ENCODE results near the gene C9. TPM values are rescaled to one million over a fixed set of nuclear protein-coding genes. Genes with fewer than 3 reads are reported as not detected.

The C9 gene
- total RNA-seq, 1 donor from 2014 or later = 1.0 TPM

DNA sequence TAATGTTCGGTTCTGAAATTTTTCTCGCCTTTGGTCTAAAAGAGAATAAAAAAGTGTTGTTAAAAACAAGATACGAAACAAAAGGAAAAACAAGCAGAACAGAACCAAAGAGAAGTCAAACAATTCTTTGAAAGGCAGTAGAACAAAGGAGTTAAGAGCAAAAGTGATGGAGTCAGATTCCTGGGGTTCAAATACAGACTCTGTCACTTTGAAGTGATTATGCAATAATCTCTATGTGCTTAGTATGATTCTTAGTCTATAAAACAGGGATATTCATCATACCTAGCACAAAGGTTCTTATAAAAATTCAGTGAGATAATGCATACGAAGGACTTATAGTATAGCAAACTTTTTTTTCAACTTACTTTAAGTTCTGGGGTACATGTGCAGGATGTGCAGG lies 48.3 kb downstream of the C9 start:
- no peaks in the 10 kb centered on the region for H3K4me1 ChIP-seq (ENCODE audit: control insufficient read depth in 3 of 3, insufficient read depth in 3 of 3, low read length in 3 of 3)
- H3K27ac ChIP-seq (ENCODE audit: low read depth, low read length) = no peak overlapping the region
- no peak overlapping the region for H3K9ac ChIP-seq (ENCODE audit: low read depth in 1 of 3, low read length in 3 of 3)
- H3K36me3 ChIP-seq (ENCODE audit: control insufficient read depth in 3 of 3, insufficient read depth in 3 of 3, low read length in 3 of 3) = no peaks in the 10 kb centered on the region
- no peak overlapping the region for H3K4me3 ChIP-seq (ENCODE audit: low read length in 3 of 3)
- no peaks in the 10 kb centered on the region for H3K27me3 ChIP-seq (ENCODE audit: control insufficient read depth in 3 of 3, insufficient read depth in 3 of 3, low read length in 3 of 3)
- peaks cover 0 to 5% (median 4%) of the 10 kb centered on the region in 3 donors for H3K9me3 ChIP-seq (ENCODE audit: control insufficient read depth in 3 of 3, low read length in 3 of 3)

- H3K9me3 ChIP-seq (ENCODE audit: control insufficient read depth in 3 of 3, low read length in 3 of 3) = peaks cover 0 to 4% (median 0%) of the 10 kb centered on the region in 3 donors
- no peak overlapping the region for H3K27ac ChIP-seq (ENCODE audit: low read depth, low read length)
- H3K27me3 ChIP-seq (ENCODE audit: control insufficient read depth in 3 of 3, insufficient read depth in 3 of 3, low read length in 3 of 3) = no peaks in the 10 kb centered on the region
- no peak overlapping the region for H3K9ac ChIP-seq (ENCODE audit: low read depth in 1 of 3, low read length in 3 of 3)
- no peaks in the 10 kb centered on the region for H3K36me3 ChIP-seq (ENCODE audit: control insufficient read depth in 3 of 3, insufficient read depth in 3 of 3, low read length in 3 of 3)
- H3K4me1 ChIP-seq (ENCODE audit: control insufficient read depth in 3 of 3, insufficient read depth in 3 of 3, low read length in 3 of 3) = no peaks in the 10 kb centered on the region
- H3K4me3 ChIP-seq (ENCODE audit: low read length in 3 of 3) = no peak overlapping the region
These were observed 49.7 kb downstream of the C9 start for GRCh38 chr5:39314591-39314990.

DNA sequence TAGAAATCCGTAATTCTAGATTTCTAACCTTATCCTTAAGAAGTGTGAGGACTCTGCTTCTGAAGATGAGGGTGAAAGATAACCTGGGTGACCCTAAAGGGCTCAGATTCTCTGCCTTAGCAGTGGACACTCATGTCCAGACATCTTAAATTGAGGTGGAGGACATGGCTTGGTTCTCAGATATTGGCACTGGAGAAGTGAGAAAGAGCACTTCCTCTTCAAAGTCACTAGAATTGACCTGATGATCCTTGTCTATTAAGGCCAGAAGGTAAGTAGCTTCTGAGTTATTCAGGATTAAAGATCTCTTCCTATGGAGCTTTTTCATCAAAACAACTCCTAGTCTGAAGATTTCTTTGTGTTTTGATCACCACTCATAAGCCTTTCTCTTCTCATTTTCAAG lies 54.8 kb downstream of the C9 start:
- no peak overlapping the region for H3K27ac ChIP-seq (ENCODE audit: low read depth, low read length)

GRCh38 chr5:39302472-39302871 lies 61.8 kb downstream of the C9 start:
- no peaks in the 10 kb centered on the region for H3K36me3 ChIP-seq (ENCODE audit: control insufficient read depth in 3 of 3, insufficient read depth in 3 of 3, low read length in 3 of 3)
- no peaks in the 10 kb centered on the region for H3K27me3 ChIP-seq (ENCODE audit: control insufficient read depth in 3 of 3, insufficient read depth in 3 of 3, low read length in 3 of 3)
- H3K4me1 ChIP-seq (ENCODE audit: control insufficient read depth in 3 of 3, insufficient read depth in 3 of 3, low read length in 3 of 3) = no peaks in the 10 kb centered on the region
- H3K4me3 ChIP-seq (ENCODE audit: low read length in 3 of 3) = no peak overlapping the region
- H3K9me3 ChIP-seq (ENCODE audit: control insufficient read depth in 3 of 3, low read length in 3 of 3) = peaks cover 0 to 3% (median 0%) of the 10 kb centered on the region in 3 donors
- no peak overlapping the region for H3K27ac ChIP-seq (ENCODE audit: low read depth, low read length)
- H3K9ac ChIP-seq (ENCODE audit: low read depth in 1 of 3, low read length in 3 of 3) = no peak overlapping the region

More for the DNA sequence above, 54.8 kb downstream of the C9 start:
- Histone ChIP-seq H3K4me3 (ENCODE audit: low read length in 3 of 3) (no peak overlapping the region), H3K27me3 (ENCODE audit: control insufficient read depth in 3 of 3, insufficient read depth in 3 of 3, low read length in 3 of 3) (no peaks in the 10 kb centered on the region), H3K4me1 (ENCODE audit: control insufficient read depth in 3 of 3, insufficient read depth in 3 of 3, low read length in 3 of 3) (no peaks in the 10 kb centered on the region), H3K36me3 (ENCODE audit: control insufficient read depth in 3 of 3, insufficient read depth in 3 of 3, low read length in 3 of 3) (no peaks in the 10 kb centered on the region), H3K9me3 (ENCODE audit: control insufficient read depth in 3 of 3, low read length in 3 of 3) (no peaks in the 10 kb centered on the region), H3K9ac (ENCODE audit: low read depth in 1 of 3, low read length in 3 of 3) (no peak overlapping the region)

GRCh38 chr5:39301406-39301805 lies 62.9 kb downstream of the C9 start:
- no peaks in the 10 kb centered on the region for H3K36me3 ChIP-seq (ENCODE audit: control insufficient read depth in 3 of 3, insufficient read depth in 3 of 3, low read length in 3 of 3)
- no peak overlapping the region for H3K9ac ChIP-seq (ENCODE audit: low read depth in 1 of 3, low read length in 3 of 3)
- H3K4me3 ChIP-seq (ENCODE audit: low read length in 3 of 3) = no peak overlapping the region
- no peak overlapping the region for H3K27ac ChIP-seq (ENCODE audit: low read depth, low read length)
- H3K9me3 ChIP-seq (ENCODE audit: control insufficient read depth in 3 of 3, low read length in 3 of 3) = peaks cover 0 to 3% (median 0%) of the 10 kb centered on the region in 3 donors
- H3K27me3 ChIP-seq (ENCODE audit: control insufficient read depth in 3 of 3, insufficient read depth in 3 of 3, low read length in 3 of 3) = no peaks in the 10 kb centered on the region
- no peaks in the 10 kb centered on the region for H3K4me1 ChIP-seq (ENCODE audit: control insufficient read depth in 3 of 3, insufficient read depth in 3 of 3, low read length in 3 of 3)

GRCh38 chr5:39299962-39300361 lies 64.3 kb downstream of the C9 start:
- H3K27me3 ChIP-seq (ENCODE audit: control insufficient read depth in 3 of 3, insufficient read depth in 3 of 3, low read length in 3 of 3) = no peaks in the 10 kb centered on the region
- no peak overlapping the region for H3K4me3 ChIP-seq (ENCODE audit: low read length in 3 of 3)
- no peak overlapping the region for H3K27ac ChIP-seq (ENCODE audit: low read depth, low read length)
- no peaks in the 10 kb centered on the region for H3K4me1 ChIP-seq (ENCODE audit: control insufficient read depth in 3 of 3, insufficient read depth in 3 of 3, low read length in 3 of 3)
- H3K9me3 ChIP-seq (ENCODE audit: control insufficient read depth in 3 of 3, low read length in 3 of 3) = peaks cover 0 to 3% (median 0%) of the 10 kb centered on the region in 3 donors
- no peak overlapping the region for H3K9ac ChIP-seq (ENCODE audit: low read depth in 1 of 3, low read length in 3 of 3)
- H3K36me3 ChIP-seq (ENCODE audit: control insufficient read depth in 3 of 3, insufficient read depth in 3 of 3, low read length in 3 of 3) = no peaks in the 10 kb centered on the region

GRCh38 chr5:39294736-39295135 lies 69.6 kb downstream of the C9 start:
- no peak overlapping the region for H3K9ac ChIP-seq (ENCODE audit: low read depth in 1 of 3, low read length in 3 of 3)
- H3K9me3 ChIP-seq (ENCODE audit: control insufficient read depth in 3 of 3, low read length in 3 of 3) = peaks cover 0 to 3% (median 0%) of the 10 kb centered on the region in 3 donors
- H3K27ac ChIP-seq (ENCODE audit: low read depth, low read length) = no peak overlapping the region
- H3K4me1 ChIP-seq (ENCODE audit: control insufficient read depth in 3 of 3, insufficient read depth in 3 of 3, low read length in 3 of 3) = no peaks in the 10 kb centered on the region
- H3K4me3 ChIP-seq (ENCODE audit: low read length in 3 of 3) = no peak overlapping the region
- H3K36me3 ChIP-seq (ENCODE audit: control insufficient read depth in 3 of 3, insufficient read depth in 3 of 3, low read length in 3 of 3) = no peaks in the 10 kb centered on the region
- H3K27me3 ChIP-seq (ENCODE audit: control insufficient read depth in 3 of 3, insufficient read depth in 3 of 3, low read length in 3 of 3) = no peaks in the 10 kb centered on the region

GRCh38 chr5:39284552-39284951 lies 79.7 kb downstream of the C9 start:
- Histone ChIP-seq H3K4me1 (ENCODE audit: control insufficient read depth in 3 of 3, insufficient read depth in 3 of 3, low read length in 3 of 3) (no peaks in the 10 kb centered on the region), H3K9ac (ENCODE audit: low read depth in 1 of 3, low read length in 3 of 3) (no peak overlapping the region), H3K9me3 (ENCODE audit: control insufficient read depth in 3 of 3, low read length in 3 of 3) (no peaks in the 10 kb centered on the region), H3K4me3 (ENCODE audit: low read length in 3 of 3) (no peak overlapping the region), H3K27ac (ENCODE audit: low read depth, low read length) (no peak overlapping the region), H3K27me3 (ENCODE audit: control insufficient read depth in 3 of 3, insufficient read depth in 3 of 3, low read length in 3 of 3) (no peaks in the 10 kb centered on the region), H3K36me3 (ENCODE audit: control insufficient read depth in 3 of 3, insufficient read depth in 3 of 3, low read length in 3 of 3) (no peaks in the 10 kb centered on the region)

GRCh38 chr5:39283231-39283818 lies 81.0 kb downstream of the C9 start:
- Histone ChIP-seq H3K9ac (ENCODE audit: low read depth in 1 of 3, low read length in 3 of 3) (no peak overlapping the region), H3K4me3 (ENCODE audit: low read length in 3 of 3) (no peak overlapping the region), H3K4me1 (ENCODE audit: control insufficient read depth in 3 of 3, insufficient read depth in 3 of 3, low read length in 3 of 3) (no peaks in the 10 kb centered on the region), H3K27ac (ENCODE audit: low read depth, low read length) (no peak overlapping the region), H3K36me3 (ENCODE audit: control insufficient read depth in 3 of 3, insufficient read depth in 3 of 3, low read length in 3 of 3) (no peaks in the 10 kb centered on the region), H3K9me3 (ENCODE audit: control insufficient read depth in 3 of 3, low read length in 3 of 3) (no peaks in the 10 kb centered on the region), H3K27me3 (ENCODE audit: control insufficient read depth in 3 of 3, insufficient read depth in 3 of 3, low read length in 3 of 3) (no peaks in the 10 kb centered on the region)

GRCh38 chr5:39282561-39282960 lies 81.7 kb downstream of the C9 start:
- Histone ChIP-seq H3K36me3 (ENCODE audit: control insufficient read depth in 3 of 3, insufficient read depth in 3 of 3, low read length in 3 of 3) (no peaks in the 10 kb centered on the region), H3K27ac (ENCODE audit: low read depth, low read length) (no peak overlapping the region), H3K9ac (ENCODE audit: low read depth in 1 of 3, low read length in 3 of 3) (no peak overlapping the region), H3K9me3 (ENCODE audit: control insufficient read depth in 3 of 3, low read length in 3 of 3) (no peaks in the 10 kb centered on the region), H3K4me3 (ENCODE audit: low read length in 3 of 3) (no peak overlapping the region), H3K27me3 (ENCODE audit: control insufficient read depth in 3 of 3, insufficient read depth in 3 of 3, low read length in 3 of 3) (no peaks in the 10 kb centered on the region), H3K4me1 (ENCODE audit: control insufficient read depth in 3 of 3, insufficient read depth in 3 of 3, low read length in 3 of 3) (no peaks in the 10 kb centered on the region)
